ENCODE measurements around the gene CORO1C.

DNA sequence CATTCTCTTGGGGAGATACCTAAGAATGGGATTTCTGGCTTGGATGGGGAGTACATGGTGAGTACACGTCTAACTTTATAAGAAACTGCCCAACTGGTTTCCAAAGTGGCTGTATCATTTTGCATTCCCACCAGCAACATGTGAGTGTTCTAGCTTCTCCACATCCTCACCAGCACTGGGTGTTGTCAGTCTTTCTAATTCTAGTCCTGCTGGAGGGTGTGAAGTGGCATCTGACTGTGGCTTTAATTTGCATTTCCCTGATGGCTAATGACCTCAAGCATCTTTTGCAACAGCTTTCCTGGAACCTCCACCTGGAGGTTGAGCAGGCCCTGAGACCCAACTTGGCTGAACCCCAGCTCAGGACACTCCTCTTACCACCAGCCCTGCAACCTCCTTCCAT, 115.4 kb downstream of the CORO1C start:
- TF ChIP-seq, protein P1, sequence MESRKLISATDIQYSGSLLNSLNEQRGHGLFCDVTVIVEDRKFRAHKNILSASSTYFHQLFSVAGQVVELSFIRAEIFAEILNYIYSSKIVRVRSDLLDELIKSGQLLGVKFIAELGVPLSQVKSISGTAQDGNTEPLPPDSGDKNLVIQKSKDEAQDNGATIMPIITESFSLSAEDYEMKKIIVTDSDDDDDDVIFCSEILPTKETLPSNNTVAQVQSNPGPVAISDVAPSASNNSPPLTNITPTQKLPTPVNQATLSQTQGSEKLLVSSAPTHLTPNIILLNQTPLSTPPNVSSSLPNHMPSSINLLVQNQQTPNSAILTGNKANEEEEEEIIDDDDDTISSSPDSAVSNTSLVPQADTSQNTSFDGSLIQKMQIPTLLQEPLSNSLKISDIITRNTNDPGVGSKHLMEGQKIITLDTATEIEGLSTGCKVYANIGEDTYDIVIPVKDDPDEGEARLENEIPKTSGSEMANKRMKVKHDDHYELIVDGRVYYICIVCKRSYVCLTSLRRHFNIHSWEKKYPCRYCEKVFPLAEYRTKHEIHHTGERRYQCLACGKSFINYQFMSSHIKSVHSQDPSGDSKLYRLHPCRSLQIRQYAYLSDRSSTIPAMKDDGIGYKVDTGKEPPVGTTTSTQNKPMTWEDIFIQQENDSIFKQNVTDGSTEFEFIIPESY (IDR thresholded peaks at IDR 0.05; ENCODE audit: extremely low read depth, insufficient replicate concordance, low read length), result no peak
- TF ChIP-seq EZH2 (IDR thresholded peaks at IDR 0.05) (no peak), EGR1 (IDR thresholded peaks at IDR 0.05; ENCODE audit: low read depth) (no peak), POLR2A (IDR thresholded peaks at IDR 0.05; ENCODE audit: borderline replicate concordance, extremely low read depth, insufficient read depth, insufficient read length) (no peak), RAD21 (IDR thresholded peaks at IDR 0.05; ENCODE audit: low read depth) (no peak), POLR2AphosphoS5 (IDR thresholded peaks at IDR 0.05; ENCODE audit: low read depth, low read length) (no peak)
- TF ChIP-seq, protein P2, sequence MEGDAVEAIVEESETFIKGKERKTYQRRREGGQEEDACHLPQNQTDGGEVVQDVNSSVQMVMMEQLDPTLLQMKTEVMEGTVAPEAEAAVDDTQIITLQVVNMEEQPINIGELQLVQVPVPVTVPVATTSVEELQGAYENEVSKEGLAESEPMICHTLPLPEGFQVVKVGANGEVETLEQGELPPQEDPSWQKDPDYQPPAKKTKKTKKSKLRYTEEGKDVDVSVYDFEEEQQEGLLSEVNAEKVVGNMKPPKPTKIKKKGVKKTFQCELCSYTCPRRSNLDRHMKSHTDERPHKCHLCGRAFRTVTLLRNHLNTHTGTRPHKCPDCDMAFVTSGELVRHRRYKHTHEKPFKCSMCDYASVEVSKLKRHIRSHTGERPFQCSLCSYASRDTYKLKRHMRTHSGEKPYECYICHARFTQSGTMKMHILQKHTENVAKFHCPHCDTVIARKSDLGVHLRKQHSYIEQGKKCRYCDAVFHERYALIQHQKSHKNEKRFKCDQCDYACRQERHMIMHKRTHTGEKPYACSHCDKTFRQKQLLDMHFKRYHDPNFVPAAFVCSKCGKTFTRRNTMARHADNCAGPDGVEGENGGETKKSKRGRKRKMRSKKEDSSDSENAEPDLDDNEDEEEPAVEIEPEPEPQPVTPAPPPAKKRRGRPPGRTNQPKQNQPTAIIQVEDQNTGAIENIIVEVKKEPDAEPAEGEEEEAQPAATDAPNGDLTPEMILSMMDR (IDR thresholded peaks at IDR 0.05 in 2 of 3, conservative IDR thresholded peaks at IDR 0.05 in 1 of 3; ENCODE audit: borderline replicate concordance in 1 of 3, insufficient read depth in 1 of 3, low read depth in 2 of 3, low read length in 2 of 3), result no peak
- TF ChIP-seq, protein P3, sequence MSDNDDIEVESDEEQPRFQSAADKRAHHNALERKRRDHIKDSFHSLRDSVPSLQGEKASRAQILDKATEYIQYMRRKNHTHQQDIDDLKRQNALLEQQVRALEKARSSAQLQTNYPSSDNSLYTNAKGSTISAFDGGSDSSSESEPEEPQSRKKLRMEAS (IDR thresholded peaks at IDR 0.05), result no peak

All from HCT116 (cell line).